Fibroblast of upper back skin (primary cell): ENCODE data around the gene LCN2.
"Not testable (repeated sequence)": the region's sequence is repeated elsewhere in the genome, so short reads cannot be mapped to it uniquely, and the experiment has no call there.

Source experiments
- DNase-seq: peaks from one replicate; pipeline ENCODE4 v3.0.0-alpha.2; 2013

LCN2 gene

GRCh38 chr9:128149001-128149701 lies at the start of gene LCN2:
TSS of gene LCN2 (plus strand) at chr9:128149453. CDS start at chr9:128149526, 73 bp downstream.
- no peak for DNase-seq

GRCh38 chr9:128099932-128100491 lies 49.2 kb upstream of the LCN2 start:
- no peak for DNase-seq

- DNase-seq, result no peak
Observed at GRCh38 chr9:128100581-128100980, 48.7 kb upstream of the LCN2 start.

GRCh38 chr9:128101231-128101661 lies 48.0 kb upstream of the LCN2 start:
- no peak for DNase-seq

- no peak for DNase-seq
Observed at GRCh38 chr9:128101690-128102089, 47.6 kb upstream of the LCN2 start.

GRCh38 chr9:128102196-128102595 lies 47.1 kb upstream of the LCN2 start:
- no peak for DNase-seq

- no peak for DNase-seq
Observed at GRCh38 chr9:128102861-128103588, 46.2 kb upstream of the LCN2 start.

GRCh38 chr9:128103589-128103962 lies 45.7 kb upstream of the LCN2 start:
- DNase-seq, result no peak

GRCh38 chr9:128104171-128104618 lies 45.1 kb upstream of the LCN2 start:
- DNase-seq, result no peak

GRCh38 chr9:128105538-128106175 lies 43.6 kb upstream of the LCN2 start:
- no peak for DNase-seq

- DNase-seq, result no peak
Observed at GRCh38 chr9:128106181-128106939, 42.9 kb upstream of the LCN2 start.

GRCh38 chr9:128106940-128107467 lies 42.2 kb upstream of the LCN2 start:
- DNase-seq, result no peak

GRCh38 chr9:128107468-128108268 lies 41.6 kb upstream of the LCN2 start:
- DNase-seq, result no peak

GRCh38 chr9:128108269-128109049 lies 40.8 kb upstream of the LCN2 start:
- DNase-seq, result no peak

GRCh38 chr9:128109050-128109709 lies 40.1 kb upstream of the LCN2 start:
- DNase-seq, result no peak

GRCh38 chr9:128111726-128112125 lies 37.5 kb upstream of the LCN2 start:
- not testable (repeated sequence) for DNase-seq

- no peak for DNase-seq
Observed at GRCh38 chr9:128113526-128114325, 35.5 kb upstream of the LCN2 start.

- DNase-seq, result no peak
Observed at GRCh38 chr9:128114326-128115186, 34.7 kb upstream of the LCN2 start.
